ENCODE measurements around the gene BIN1. TPM values are rescaled to one million over a fixed set of nuclear protein-coding genes. Genes with fewer than 3 reads are reported as not detected.
A peak's percentile ranks its signal among the peaks of the same experiment; 100 is the strongest.

Gene BIN1
- total RNA-seq, 1 donor from 2014 or later: 26.9 TPM

DNA sequence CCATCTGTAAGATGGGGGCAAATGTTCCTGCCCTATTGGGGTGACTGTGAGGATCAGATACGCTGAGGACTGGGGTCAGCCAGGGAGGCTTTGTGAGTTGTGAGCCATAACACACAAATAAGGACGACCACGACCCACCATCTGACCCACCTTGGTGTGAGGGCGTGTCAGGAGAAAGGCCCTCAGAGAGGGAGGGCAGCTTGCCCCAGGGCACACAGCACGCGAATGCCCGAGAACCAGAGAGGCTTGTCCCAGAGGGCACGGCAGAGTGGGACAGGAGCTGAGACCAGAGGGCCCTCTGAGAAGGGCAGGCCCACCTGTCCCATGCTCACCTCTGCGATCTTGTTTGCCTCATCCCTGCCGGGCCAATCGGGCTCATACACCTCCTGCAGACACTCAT lies 36.7 kb downstream of the BIN1 start:
- H3K27ac Mint-ChIP-seq: no peak overlapping the region
- H3K9me3 ChIP-seq (ENCODE audit: low read depth): no peaks in the 10 kb centered on the region
- no peaks in the 10 kb centered on the region for H3K27me3 Mint-ChIP-seq (ENCODE audit: insufficient read depth, low read depth)
- H3K79me2 ChIP-seq (ENCODE audit: low read depth): no peaks in the 10 kb centered on the region
- H2AFZ ChIP-seq (replicated peaks): no peak overlapping the region
- no peaks in the 10 kb centered on the region for H3K9me3 Mint-ChIP-seq
- no peaks in the 10 kb centered on the region for H3K4me1 ChIP-seq
- peaks cover 19% of the 10 kb centered on the region for H3K4me1 Mint-ChIP-seq
- TF ChIP-seq EZH2 (IDR thresholded peaks at IDR 0.05): no peak
- TF ChIP-seq, protein P1, sequence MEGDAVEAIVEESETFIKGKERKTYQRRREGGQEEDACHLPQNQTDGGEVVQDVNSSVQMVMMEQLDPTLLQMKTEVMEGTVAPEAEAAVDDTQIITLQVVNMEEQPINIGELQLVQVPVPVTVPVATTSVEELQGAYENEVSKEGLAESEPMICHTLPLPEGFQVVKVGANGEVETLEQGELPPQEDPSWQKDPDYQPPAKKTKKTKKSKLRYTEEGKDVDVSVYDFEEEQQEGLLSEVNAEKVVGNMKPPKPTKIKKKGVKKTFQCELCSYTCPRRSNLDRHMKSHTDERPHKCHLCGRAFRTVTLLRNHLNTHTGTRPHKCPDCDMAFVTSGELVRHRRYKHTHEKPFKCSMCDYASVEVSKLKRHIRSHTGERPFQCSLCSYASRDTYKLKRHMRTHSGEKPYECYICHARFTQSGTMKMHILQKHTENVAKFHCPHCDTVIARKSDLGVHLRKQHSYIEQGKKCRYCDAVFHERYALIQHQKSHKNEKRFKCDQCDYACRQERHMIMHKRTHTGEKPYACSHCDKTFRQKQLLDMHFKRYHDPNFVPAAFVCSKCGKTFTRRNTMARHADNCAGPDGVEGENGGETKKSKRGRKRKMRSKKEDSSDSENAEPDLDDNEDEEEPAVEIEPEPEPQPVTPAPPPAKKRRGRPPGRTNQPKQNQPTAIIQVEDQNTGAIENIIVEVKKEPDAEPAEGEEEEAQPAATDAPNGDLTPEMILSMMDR (IDR thresholded peaks at IDR 0.05): no peak
- TF ChIP-seq EZH2phosphoT487 (IDR thresholded peaks at IDR 0.05): no peak
- H3K9ac ChIP-seq: no peak overlapping the region
- H3K4me2 ChIP-seq: no peak overlapping the region
- peaks cover 4% of the 10 kb centered on the region for H3K36me3 Mint-ChIP-seq
- no peak for DNase-seq (ENCODE audit: low spot score)
- H3K27me3 ChIP-seq: no peaks in the 10 kb centered on the region
- H3K4me3 Mint-ChIP-seq: no peak overlapping the region
- no peaks in the 10 kb centered on the region for H4K20me1 ChIP-seq (ENCODE audit: low read depth)
- no peaks in the 10 kb centered on the region for H3K36me3 ChIP-seq
- no peaks in the 10 kb centered on the region for H3F3A ChIP-seq (ENCODE audit: low read depth)
- no peak overlapping the region for H3K4me3 ChIP-seq
- H3K27ac ChIP-seq: no peak overlapping the region

DNA sequence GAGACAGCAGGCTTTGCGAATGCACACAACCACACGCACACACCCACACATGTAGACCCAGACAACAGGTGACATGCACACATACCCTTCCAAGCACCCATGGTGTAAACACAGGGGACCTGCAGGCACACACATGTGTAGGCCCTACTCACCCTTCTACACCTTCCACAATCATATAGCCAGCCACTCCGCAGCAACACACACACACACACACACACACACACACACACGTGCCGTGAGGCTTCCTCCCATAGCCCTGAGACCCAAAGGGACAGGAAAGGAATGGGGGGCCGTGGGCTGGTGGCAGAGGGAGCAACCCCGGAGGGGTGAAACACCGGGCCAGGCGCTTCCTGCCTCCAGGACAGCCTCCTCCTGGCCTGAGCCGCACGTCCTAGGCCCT lies 37.4 kb downstream of the BIN1 start:
- no peak for DNase-seq (ENCODE audit: low spot score)
- H3K4me2 ChIP-seq: no peak overlapping the region
- Mint-ChIP-seq H3K9me3 (no peaks in the 10 kb centered on the region), H3K27me3 (ENCODE audit: insufficient read depth, low read depth) (no peaks in the 10 kb centered on the region), H3K36me3 (peaks cover 4% of the 10 kb centered on the region), H3K27ac (peak overlapping the region; percentile 83), H3K4me1 (peaks cover 21% of the 10 kb centered on the region), H3K4me3 (no peak overlapping the region)
- H3K36me3 ChIP-seq: no peaks in the 10 kb centered on the region
- no peak overlapping the region for H2AFZ ChIP-seq (replicated peaks)
- no peaks in the 10 kb centered on the region for H3K79me2 ChIP-seq (ENCODE audit: low read depth)
- H3K4me3 ChIP-seq: no peak overlapping the region
- H3K9ac ChIP-seq: no peak overlapping the region
- H3F3A ChIP-seq (ENCODE audit: low read depth): no peaks in the 10 kb centered on the region
- H3K9me3 ChIP-seq (ENCODE audit: low read depth): no peaks in the 10 kb centered on the region
- TF ChIP-seq, protein P1 (IDR thresholded peaks at IDR 0.05): no peak
- no peak for TF ChIP-seq EZH2phosphoT487 (IDR thresholded peaks at IDR 0.05)
- TF ChIP-seq EZH2 (IDR thresholded peaks at IDR 0.05): no peak
- no peak overlapping the region for H3K27ac ChIP-seq
- H3K27me3 ChIP-seq: no peaks in the 10 kb centered on the region
- H3K4me1 ChIP-seq: no peaks in the 10 kb centered on the region
- H4K20me1 ChIP-seq (ENCODE audit: low read depth): no peaks in the 10 kb centered on the region

DNA sequence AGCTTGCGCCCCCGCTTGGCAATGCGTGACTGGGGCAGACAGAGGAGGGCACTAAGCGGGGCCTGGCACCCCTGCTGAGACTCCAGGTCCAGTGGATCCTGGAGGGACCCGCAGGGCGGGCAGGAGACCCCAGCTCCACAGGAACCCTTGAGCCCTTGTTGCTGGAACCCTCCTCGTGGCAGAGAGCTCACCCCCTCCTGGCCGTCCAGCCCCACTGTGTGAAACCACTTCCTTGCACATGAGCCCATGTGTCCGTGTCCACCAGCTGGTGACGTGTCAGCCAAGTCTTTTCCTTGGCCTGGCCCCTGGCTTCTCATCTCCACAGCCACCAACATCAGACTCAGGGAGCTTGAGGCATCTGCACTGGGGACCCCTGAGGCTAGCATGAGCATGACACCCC lies 38.0 kb downstream of the BIN1 start:
- H3F3A ChIP-seq (ENCODE audit: low read depth): no peaks in the 10 kb centered on the region
- H3K36me3 ChIP-seq: no peaks in the 10 kb centered on the region
- no peaks in the 10 kb centered on the region for H4K20me1 ChIP-seq (ENCODE audit: low read depth)
- no peak for DNase-seq (ENCODE audit: low spot score)
- H3K4me3 Mint-ChIP-seq: no peak overlapping the region
- no peak overlapping the region for H3K9ac ChIP-seq
- H3K79me2 ChIP-seq (ENCODE audit: low read depth): no peaks in the 10 kb centered on the region
- no peaks in the 10 kb centered on the region for H3K9me3 ChIP-seq (ENCODE audit: low read depth)
- TF ChIP-seq, protein P1 (IDR thresholded peaks at IDR 0.05): no peak
- TF ChIP-seq EZH2 (IDR thresholded peaks at IDR 0.05) (no peak), EZH2phosphoT487 (IDR thresholded peaks at IDR 0.05) (no peak)
- H3K4me1 Mint-ChIP-seq: peaks cover 21% of the 10 kb centered on the region
- no peak overlapping the region for H3K4me2 ChIP-seq
- no peaks in the 10 kb centered on the region for H3K27me3 ChIP-seq
- H3K27ac Mint-ChIP-seq: no peak overlapping the region
- no peaks in the 10 kb centered on the region for H3K27me3 Mint-ChIP-seq (ENCODE audit: insufficient read depth, low read depth)
- H3K27ac ChIP-seq: no peak overlapping the region
- peaks cover 4% of the 10 kb centered on the region for H3K36me3 Mint-ChIP-seq
- H2AFZ ChIP-seq (replicated peaks): no peak overlapping the region
- no peaks in the 10 kb centered on the region for H3K9me3 Mint-ChIP-seq
- no peaks in the 10 kb centered on the region for H3K4me1 ChIP-seq
- no peak overlapping the region for H3K4me3 ChIP-seq

Data from neural progenitor cell (in vitro differentiated cells).